Stimulated activated CD4-positive, alpha-beta T cell treated with anti-CD3 and anti-CD28 coated beads, TNF-alpha, amount 100 ng/mL, for 24 hours (primary cell): Measurements from ENCODE around the gene ACKR1.

ENCODE experiments used
- DNase-seq, 3 experiments: peaks; one replicate each; pipeline ENCODE4 v3.0.0-alpha.2; 2020; ENCODE audit warnings: low read depth in 3 of 3

ACKR1 gene

GRCh38 chr1:159187647-159188374 is 16.9 kb upstream of the ACKR1 start:
- no peak for DNase-seq

- DNase-seq = peak in 1 of 3 experiments; percentile 6
Observed at GRCh38 chr1:159188375-159188788, 16.3 kb upstream of the ACKR1 start.

- no peak for DNase-seq
Observed at GRCh38 chr1:159190441-159190840, 14.2 kb upstream of the ACKR1 start.

- no peak for DNase-seq
Observed at GRCh38 chr1:159196543-159196942, 8.1 kb upstream of the ACKR1 start.

- peak; percentile 25 to 56 (median 26) for DNase-seq
Observed at GRCh38 chr1:159197561-159198557, 6.8 kb upstream of the ACKR1 start.

GRCh38 chr1:159199901-159200300 is 4.8 kb upstream of the ACKR1 start:
- DNase-seq = no peak

- DNase-seq = no peak
Observed at GRCh38 chr1:159200769-159201168, 3.9 kb upstream of the ACKR1 start.

- DNase-seq = no peak
Observed at GRCh38 chr1:159201642-159202041, 3.0 kb upstream of the ACKR1 start.

GRCh38 chr1:159203610-159204009 is 1.1 kb upstream of the ACKR1 start:
- DNase-seq = no peak

- no peak for DNase-seq
Observed at GRCh38 chr1:159205225-159205624, 550 bp downstream of the ACKR1 start.

- no peak for DNase-seq
Observed at GRCh38 chr1:159206110-159206509, 1.4 kb downstream of the ACKR1 start.

GRCh38 chr1:159207080-159207479 is 2.4 kb downstream of the ACKR1 start:
- DNase-seq = no peak

GRCh38 chr1:159207774-159208173 is 3.1 kb downstream of the ACKR1 start:
- DNase-seq = no peak

- no peak for DNase-seq
Observed at GRCh38 chr1:159208175-159208825, 3.6 kb downstream of the ACKR1 start.

GRCh38 chr1:159209061-159209460 is 4.4 kb downstream of the ACKR1 start:
- DNase-seq = no peak

GRCh38 chr1:159211331-159212136 is 6.9 kb downstream of the ACKR1 start:
- peak; percentile 21 to 52 (median 27) for DNase-seq

- no peak for DNase-seq
Observed at GRCh38 chr1:159212596-159212995, 7.9 kb downstream of the ACKR1 start.

- peak in 2 of 3 experiments; percentile 6 to 15 for DNase-seq
Observed at GRCh38 chr1:159214149-159214760, 9.6 kb downstream of the ACKR1 start.

- no peak for DNase-seq
Observed at GRCh38 chr1:159218649-159219636, 14.3 kb downstream of the ACKR1 start.
